Caco-2 (cell line): ENCODE results near the gene TIMP2. TPM values are rescaled to one million over a fixed set of nuclear protein-coding genes. Genes with fewer than 3 reads are reported as not detected.

Source experiments
- BruUV-seq: library from RNA; stranded (reverse); fragments of 400-500 nt; replicated peaks from 2 replicates; lab custom pipeline; 2021; lab: Mats Ljungman, UMichigan
- CTCF ChIA-PET: fragments of 300-600 bp; sonication (Branson Sonifier 250); formaldehyde crosslinking; loops from one replicate; lab custom pipeline; 2022; ENCODE audit warnings: antibody characterized with exemption; lab: Charles Lee
- POLR2A ChIA-PET: fragments of 300-600 bp; sonication (Branson Sonifier 250); formaldehyde crosslinking; loops from one replicate; lab custom pipeline; 2022; ENCODE audit warnings: antibody characterized with exemption; lab: Charles Lee
- DNase-seq, 2 experiments: peaks; one replicate each; pipeline versions ENCODE4 v3.0.0 to v3.0.0-alpha.2; 2020 to 2022
- H3K27me3 ChIP-seq: replicated peaks from 2 replicates; pipeline ENCODE4 v1.6.0; 2011; ENCODE audit warnings: low read length; ENCODE audit not compliant: control insufficient read depth, insufficient read depth
- H3K36me3 ChIP-seq: 2 replicates; pipeline ENCODE4 v1.5.1; 2011; ENCODE audit warnings: low read length; ENCODE audit not compliant: control insufficient read depth, insufficient read depth
- H3K4me1 ChIP-seq: fragments of 250-450 bp; sonication (Bioruptor Pico); 2 replicates; pipeline ENCODE4 v1.5.1; 2020; ENCODE audit warnings: mild to moderate bottlenecking
- H3K4me3 ChIP-seq: 2 replicates; pipeline ENCODE4 v1.5.1; 2011; ENCODE audit warnings: low read depth, mild to moderate bottlenecking, control low read depth, low read length
- H3K9me3 ChIP-seq: fragments of 250-450 bp; sonication (Bioruptor Pico); 2 replicates; pipeline ENCODE4 v1.5.1; 2020; ENCODE audit warnings: mild to moderate bottlenecking, moderate library complexity
- H3K27ac Mint-ChIP-seq: one replicate; pipeline ENCODE4 v1.8.0; 2022; ENCODE audit warnings: mixed read lengths; ENCODE audit not compliant: unreplicated experiment
- H3K27me3 Mint-ChIP-seq: one replicate; pipeline ENCODE4 v1.8.0; 2022; ENCODE audit warnings: mixed read lengths; ENCODE audit not compliant: insufficient read depth, unreplicated experiment
- H3K36me3 Mint-ChIP-seq: one replicate; pipeline ENCODE4 v1.8.0; 2022; ENCODE audit warnings: mild to moderate bottlenecking, mixed read lengths; ENCODE audit not compliant: insufficient read depth, unreplicated experiment
- H3K4me1 Mint-ChIP-seq: one replicate; pipeline ENCODE4 v1.8.0; 2022; ENCODE audit warnings: low read depth, mixed read lengths; ENCODE audit not compliant: unreplicated experiment
- H3K4me3 Mint-ChIP-seq: one replicate; pipeline ENCODE4 v1.8.0; 2022; ENCODE audit warnings: mild to moderate bottlenecking, moderate library complexity, mixed read lengths; ENCODE audit not compliant: unreplicated experiment
- H3K9me3 Mint-ChIP-seq: one replicate; pipeline ENCODE4 v1.8.0; 2022; ENCODE audit warnings: mixed read lengths; ENCODE audit not compliant: unreplicated experiment
- CTCF ChIP-seq, 2 experiments: fragments of 200-600 bp in 1 of 2; IDR thresholded peaks; 1 replicate in 1 of 2; 2 replicates in 1 of 2; pipeline versions ENCODE4 v1.5.1 to v1.8.0; 2011 to 2022; ENCODE audit warnings: antibody characterized with exemption in 1 of 2, control low read depth in 1 of 2, inconsistent platforms in 1 of 2, low read depth in 1 of 2, low read length in 1 of 2, mild to moderate bottlenecking in 1 of 2, moderate library complexity in 1 of 2; ENCODE audit not compliant: insufficient read depth in 1 of 2, severe bottlenecking in 1 of 2, unreplicated experiment in 1 of 2
- intact Hi-C: fragments of 100-400 bp; cut with micrococcal nuclease; formaldehyde crosslinking; loops from one replicate; pipeline ENCODE4 v1.10.0; 2022; ENCODE audit not compliant: unreplicated experiment
- total RNA-seq: library from RNA; stranded (reverse); gene quantifications from 2 replicates; pipeline ENCODE4 v1.2.3, GENCODE V29; 2022

The TIMP2 gene
- total RNA-seq, 1 experiment from 2014 or later = 70.1 TPM

- CTCF ChIA-PET = no interaction called here
- Mint-ChIP-seq H3K27ac (no peak overlapping the region), H3K36me3 (peaks cover 34% of the 10 kb centered on the region), H3K4me3 (no peak overlapping the region), H3K27me3 (no peaks in the 10 kb centered on the region), H3K9me3 (no peaks in the 10 kb centered on the region), H3K4me1 (peaks cover 7% of the 10 kb centered on the region)
- no TSS peak for BruUV-seq
- Histone ChIP-seq H3K4me3 (no peak overlapping the region), H3K9me3 (no peaks in the 10 kb centered on the region), H3K27me3 (no peaks in the 10 kb centered on the region), H3K36me3 (no peaks in the 10 kb centered on the region; the same call in 1 of the 2 replicates), H3K4me1 (peaks cover 8% of the 10 kb centered on the region)
- no peak for TF ChIP-seq CTCF (IDR thresholded peaks at IDR 0.05; ENCODE audit: insufficient read depth in 1 of 2, low read depth in 1 of 2, low read length in 1 of 2, severe bottlenecking in 1 of 2, unreplicated experiment in 1 of 2)
- POLR2A ChIA-PET = interaction anchor here (0.5 kb wide), 1 partner anchor 133 kb away, joined by 6 read pairs; no protein-coding TSS in a partner anchor
- no peak for DNase-seq
- intact Hi-C loops = no loop called here
Measured at GRCh38 chr17:78893684-78894083, 31.5 kb downstream of the TIMP2 start.

- Mint-ChIP-seq H3K9me3 (no peaks in the 10 kb centered on the region), H3K27me3 (no peaks in the 10 kb centered on the region), H3K27ac (no peak overlapping the region), H3K4me1 (peaks cover 7% of the 10 kb centered on the region), H3K4me3 (no peak overlapping the region), H3K36me3 (peaks cover 35% of the 10 kb centered on the region)
- POLR2A ChIA-PET = no interaction called here
- Histone ChIP-seq H3K9me3 (no peaks in the 10 kb centered on the region), H3K4me1 (peaks cover under 1% of the 10 kb centered on the region; the same call in 1 of the 2 replicates), H3K36me3 (no peaks in the 10 kb centered on the region), H3K27me3 (no peaks in the 10 kb centered on the region), H3K4me3 (no peak overlapping the region)
- CTCF ChIA-PET = no interaction called here
- TF ChIP-seq CTCF (IDR thresholded peaks at IDR 0.05; ENCODE audit: insufficient read depth in 1 of 2, low read depth in 1 of 2, low read length in 1 of 2, severe bottlenecking in 1 of 2, unreplicated experiment in 1 of 2) = no peak
- intact Hi-C loops = no loop called here
- no TSS peak for BruUV-seq
- no peak for DNase-seq
Measured at GRCh38 chr17:78892936-78893379, 32.2 kb downstream of the TIMP2 start.

GRCh38 chr17:78892520-78892919 lies 32.7 kb downstream of the TIMP2 start:
- no peak overlapping the region for H3K27ac Mint-ChIP-seq
- no TSS peak for BruUV-seq
- CTCF ChIA-PET = no interaction called here
- H3K4me3 ChIP-seq = no peak overlapping the region
- TF ChIP-seq CTCF (IDR thresholded peaks at IDR 0.05; ENCODE audit: insufficient read depth in 1 of 2, low read depth in 1 of 2, low read length in 1 of 2, severe bottlenecking in 1 of 2, unreplicated experiment in 1 of 2) = no peak
- H3K27me3 ChIP-seq = no peaks in the 10 kb centered on the region
- no peaks in the 10 kb centered on the region for H3K27me3 Mint-ChIP-seq
- H3K36me3 Mint-ChIP-seq = peaks cover 39% of the 10 kb centered on the region
- no peaks in the 10 kb centered on the region for H3K36me3 ChIP-seq
- H3K4me1 ChIP-seq = no peaks in the 10 kb centered on the region
- no peaks in the 10 kb centered on the region for H3K9me3 Mint-ChIP-seq
- POLR2A ChIA-PET = no interaction called here
- H3K4me1 Mint-ChIP-seq = peaks cover 7% of the 10 kb centered on the region
- no peak overlapping the region for H3K4me3 Mint-ChIP-seq
- no peak for DNase-seq
- intact Hi-C loops = no loop called here
- H3K9me3 ChIP-seq = no peaks in the 10 kb centered on the region
